HCT116 (cell line): Measurements from ENCODE around the gene KIRREL3. TPM values are rescaled to one million over a fixed set of nuclear protein-coding genes. Genes with fewer than 3 reads are reported as not detected.

ENCODE experiments used
- ATAC-seq: fragments of 200-7000 bp; cut with Tn5 transposase; 2 replicates; pipeline ENCODE4 v1.9.1; 2020; ENCODE audit warnings: mild to moderate bottlenecking, moderate library complexity
- BruUV-seq: library from RNA; stranded (reverse); fragments of 400-500 nt; replicated peaks from 2 replicates; lab custom pipeline; 2021; lab: Mats Ljungman, UMichigan
- CTCF ChIA-PET: fragments of 300-600 bp; sonication (Branson Sonifier 250); formaldehyde crosslinking; loops from one replicate; lab custom pipeline; 2021; ENCODE audit warnings: antibody characterized with exemption; lab: Charles Lee
- POLR2A ChIA-PET: fragments of 300-600, 350-600 bp; sonication (Branson Sonifier 250); formaldehyde crosslinking; loops from one replicate; lab custom pipeline; 2021; ENCODE audit warnings: antibody characterized with exemption; lab: Charles Lee
- RAD21 ChIA-PET, 2 experiments: fragments of 300-600 bp; sonication (Branson Sonifier 250); formaldehyde crosslinking; loops; one replicate each; lab custom pipeline; 2023; ENCODE audit warnings: low total read pairs in 2 of 2; ENCODE audit not compliant: uncharacterized antibody in 2 of 2, unreplicated experiment in 2 of 2, low non-redundant PET in 1 of 2; lab: Charles Lee
- DNase-seq: peaks from one replicate; pipeline ENCODE4 v3.0.0-alpha.2; 2010; ENCODE audit warnings: low read depth, low spot score
- H2AFZ ChIP-seq: fragments of 200-600 bp; shearing (Covaris generic), sonication (generic); 2 replicates; pipeline ENCODE4 v1.6.1; 2017; ENCODE audit warnings: low read depth, mixed run types, mixed read lengths, antibody characterized with exemption, low read length; ENCODE audit not compliant: poor library complexity, severe bottlenecking
- H3K27ac ChIP-seq: 2 replicates; pipeline ENCODE4 v1.5.1; 2012; ENCODE audit warnings: low read depth, low read length
- H3K27me3 ChIP-seq: fragments of 200-600 bp; sonication (generic); 2 replicates; pipeline ENCODE4 v1.6.1; 2016; ENCODE audit warnings: mixed run types, low read length, mixed read lengths; ENCODE audit not compliant: insufficient read depth
- H3K36me3 ChIP-seq, 2 experiments: fragments of 200-500 bp in 1 of 2; fragments of 200-600 bp in 1 of 2; sonication (Bioruptor generic) in 1 of 2; sonication (generic) in 1 of 2; 2 replicates each; pipeline versions ENCODE4 v1.5.1 to v1.6.1; 2014 to 2016; ENCODE audit warnings: low read length in 2 of 2, inconsistent platforms in 1 of 2, mixed read lengths in 1 of 2, mixed run types in 1 of 2; ENCODE audit not compliant: insufficient read depth in 2 of 2, control insufficient read depth in 1 of 2
- H3K4me1 ChIP-seq, 2 experiments: fragments of 200-600 bp in 1 of 2; sonication (generic) in 1 of 2; 2 replicates each; pipeline versions ENCODE4 v1.5.1 to v1.6.1; 2012 to 2017; ENCODE audit warnings: low read length in 2 of 2, inconsistent platforms in 1 of 2, mild to moderate bottlenecking in 1 of 2, mixed read lengths in 1 of 2, mixed run types in 1 of 2, moderate library complexity in 1 of 2; ENCODE audit not compliant: insufficient read depth in 2 of 2, control insufficient read depth in 1 of 2
- H3K4me2 ChIP-seq: fragments of 200-600 bp; sonication (generic); 2 replicates; pipeline ENCODE4 v1.6.1; 2017; ENCODE audit warnings: mixed run types, low read length, mixed read lengths
- H3K4me3 ChIP-seq, 2 experiments: fragments of 200-600 bp in 1 of 2; sonication (generic) in 1 of 2; replicated peaks in 1 of 2; 2 replicates each; pipeline ENCODE4 v1.5.1; 2011 to 2016; ENCODE audit warnings: low read length in 2 of 2, control low read depth in 1 of 2, low read depth in 1 of 2, mild to moderate bottlenecking in 1 of 2, mixed read lengths in 1 of 2, mixed run types in 1 of 2
- H3K79me2 ChIP-seq: fragments of 200-600 bp; sonication (generic); 2 replicates; pipeline ENCODE4 v1.6.1; 2017; ENCODE audit warnings: mild to moderate bottlenecking, mixed run types, low read length, moderate library complexity, mixed read lengths; ENCODE audit not compliant: insufficient read depth
- H3K9ac ChIP-seq: fragments of 200-600 bp; sonication (generic); 2 replicates; pipeline ENCODE4 v1.6.1; 2016; ENCODE audit warnings: low read length, mixed read lengths
- H3K9me2 ChIP-seq: fragments of 200-600 bp; sonication (generic), shearing (Covaris generic); 2 replicates; pipeline ENCODE4 v1.6.1; 2017; ENCODE audit warnings: mixed run types, mild to moderate bottlenecking, moderate library complexity; ENCODE audit not compliant: insufficient read depth
- H3K9me3 ChIP-seq, 2 experiments: fragments of 200-500 bp in 1 of 2; fragments of 200-600 bp in 1 of 2; sonication (Bioruptor generic) in 1 of 2; sonication (generic) in 1 of 2; 2 replicates each; pipeline ENCODE4 v1.6.1; 2014 to 2017; ENCODE audit warnings: low read length in 2 of 2, mixed read lengths in 2 of 2, inconsistent platforms in 1 of 2, low read depth in 1 of 2, mild to moderate bottlenecking in 1 of 2, mixed run types in 1 of 2, moderate library complexity in 1 of 2; ENCODE audit not compliant: control insufficient read depth in 1 of 2, insufficient read depth in 1 of 2
- H4K20me1 ChIP-seq: fragments of 200-600 bp; sonication (generic), shearing (Covaris generic); 2 replicates; pipeline ENCODE4 v1.6.1; 2017; ENCODE audit warnings: mixed run types, mild to moderate bottlenecking, moderate library complexity; ENCODE audit not compliant: insufficient read depth
- CBX3 ChIP-seq: IDR thresholded peaks from 2 replicates; pipeline ENCODE4 v1.6.1; 2012; ENCODE audit warnings: low read depth
- CEBPB ChIP-seq: IDR thresholded peaks from 2 replicates; pipeline ENCODE4 v1.6.1; 2012; ENCODE audit warnings: low read depth
- EGR1 ChIP-seq: IDR thresholded peaks from 2 replicates; pipeline ENCODE4 v1.6.1; 2012; ENCODE audit warnings: low read depth
- EZH2phosphoT487 ChIP-seq: fragments of 200-600 bp; IDR thresholded peaks from 2 replicates; pipeline ENCODE4 v1.6.1; 2018; ENCODE audit warnings: antibody characterized with exemption, borderline replicate concordance
- FOSL1 ChIP-seq: IDR thresholded peaks from 2 replicates; pipeline ENCODE4 v1.6.1; 2012; ENCODE audit warnings: low read depth
- POLR2A ChIP-seq: IDR thresholded peaks from 2 replicates; pipeline ENCODE4 v1.7.0; 2011; ENCODE audit warnings: borderline replicate concordance; ENCODE audit not compliant: insufficient read depth, insufficient read length; ENCODE audit errors: extremely low read depth
- POLR2AphosphoS5 ChIP-seq: IDR thresholded peaks from 2 replicates; pipeline ENCODE4 v1.6.1; 2011; ENCODE audit warnings: mild to moderate bottlenecking, low read depth, low read length, moderate library complexity
- SIN3A ChIP-seq: IDR thresholded peaks from 2 replicates; pipeline ENCODE4 v1.6.1; 2012; ENCODE audit warnings: low read depth
- SP1 ChIP-seq: IDR thresholded peaks from 2 replicates; pipeline ENCODE4 v1.6.1; 2012; ENCODE audit warnings: low read depth
- SRF ChIP-seq: IDR thresholded peaks from 2 replicates; pipeline ENCODE4 v1.6.1; 2012; ENCODE audit warnings: low read depth
- TCF7L2 ChIP-seq: IDR thresholded peaks from 2 replicates; pipeline ENCODE4 v1.7.0; 2011; ENCODE audit warnings: borderline replicate concordance, inconsistent platforms; ENCODE audit not compliant: insufficient read depth, insufficient read length; ENCODE audit errors: extremely low read depth
- YY1 ChIP-seq: IDR thresholded peaks from 2 replicates; pipeline ENCODE4 v1.6.1; 2011; ENCODE audit warnings: low read length, low read depth, moderate library complexity, mild to moderate bottlenecking; ENCODE audit not compliant: insufficient replicate concordance; ENCODE audit errors: extremely low read depth
- intact Hi-C: fragments of 100-400 bp; cut with micrococcal nuclease; formaldehyde crosslinking; loops from 2 replicates; pipeline ENCODE4 v1.10.0; 2022
- total RNA-seq: library from RNA; stranded (reverse); gene quantifications from one replicate; pipeline ENCODE4 v1.2.1, GENCODE V29; 2021; ENCODE audit not compliant: unreplicated experiment
- TF ChIP-seq, protein P1 (sequence below), 3 experiments: fragments of 200-600 bp in 1 of 3; sonication (generic) in 1 of 3; IDR thresholded peaks in 2 of 3; conservative IDR thresholded peaks in 1 of 3; 2 replicates each; pipeline ENCODE4 v1.5.1; 2012 to 2017; ENCODE audit warnings: low read depth in 2 of 3, low read length in 2 of 3, antibody characterized with exemption in 1 of 3, borderline replicate concordance in 1 of 3, control low read depth in 1 of 3, mild to moderate bottlenecking in 1 of 3, mixed read lengths in 1 of 3, mixed run types in 1 of 3, moderate library complexity in 1 of 3; ENCODE audit not compliant: insufficient read depth in 1 of 3
- TF ChIP-seq, protein P2 (sequence below): IDR thresholded peaks from 2 replicates; pipeline ENCODE4 v1.6.1; 2011; ENCODE audit warnings: mild to moderate bottlenecking, low read length, moderate library complexity; ENCODE audit not compliant: insufficient replicate concordance; ENCODE audit errors: extremely low read depth
- TF ChIP-seq, protein P3 (sequence below): IDR thresholded peaks from 2 replicates; pipeline ENCODE4 v1.6.1; 2012; ENCODE audit warnings: low read depth

Gene KIRREL3
- total RNA-seq, 1 experiment from 2014 or later: not detected

DNA sequence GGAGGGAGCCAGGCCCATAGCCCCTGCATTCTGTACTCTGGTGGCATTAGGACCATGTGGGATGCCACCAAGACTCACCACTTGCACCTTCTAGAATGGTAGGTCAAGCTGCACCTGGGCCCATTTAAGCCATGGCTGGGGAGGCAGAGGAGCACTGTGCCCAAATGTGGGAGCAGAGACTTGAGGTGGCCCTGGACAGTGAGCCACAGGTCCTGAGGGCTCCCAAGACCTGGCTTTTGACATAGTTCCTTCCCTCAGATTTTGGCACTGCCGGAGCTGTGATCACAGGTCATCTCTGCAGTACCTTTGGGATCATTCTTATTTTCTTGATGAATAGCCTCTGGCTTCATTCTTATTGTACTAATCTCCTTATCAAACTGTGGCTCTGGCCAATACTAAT lies 601.8 kb downstream of the KIRREL3 start:
- H4K20me1 ChIP-seq: no peaks in the 10 kb centered on the region
- no TSS peak for BruUV-seq
- H3K4me1 ChIP-seq: peaks cover 9 to 14% of the 10 kb centered on the region in 2 experiments
- H3K4me2 ChIP-seq: no peak overlapping the region
- ChIA-PET POLR2A (no interaction called here), CTCF (no interaction called here), RAD21 (no interaction called here)
- no peak for DNase-seq
- intact Hi-C loops: no loop called here
- no peaks in the 10 kb centered on the region for H3K27me3 ChIP-seq
- H2AFZ ChIP-seq: no peak overlapping the region
- ATAC-seq: no peak
- H3K36me3 ChIP-seq: no peaks in the 10 kb centered on the region
- H3K9me3 ChIP-seq: no peaks in the 10 kb centered on the region
- H3K4me3 ChIP-seq: no peak overlapping the region
- no peaks in the 10 kb centered on the region for H3K79me2 ChIP-seq
- no peak overlapping the region for H3K9ac ChIP-seq
- TF ChIP-seq TCF7L2 (no peak), POLR2A (no peak), SIN3A (no peak), CBX3 (no peak), POLR2AphosphoS5 (no peak), EGR1 (no peak), CEBPB (no peak), EZH2phosphoT487 (no peak), YY1 (no peak), SRF (no peak), SP1 (no peak), FOSL1 (no peak)
- TF ChIP-seq, protein P1, sequence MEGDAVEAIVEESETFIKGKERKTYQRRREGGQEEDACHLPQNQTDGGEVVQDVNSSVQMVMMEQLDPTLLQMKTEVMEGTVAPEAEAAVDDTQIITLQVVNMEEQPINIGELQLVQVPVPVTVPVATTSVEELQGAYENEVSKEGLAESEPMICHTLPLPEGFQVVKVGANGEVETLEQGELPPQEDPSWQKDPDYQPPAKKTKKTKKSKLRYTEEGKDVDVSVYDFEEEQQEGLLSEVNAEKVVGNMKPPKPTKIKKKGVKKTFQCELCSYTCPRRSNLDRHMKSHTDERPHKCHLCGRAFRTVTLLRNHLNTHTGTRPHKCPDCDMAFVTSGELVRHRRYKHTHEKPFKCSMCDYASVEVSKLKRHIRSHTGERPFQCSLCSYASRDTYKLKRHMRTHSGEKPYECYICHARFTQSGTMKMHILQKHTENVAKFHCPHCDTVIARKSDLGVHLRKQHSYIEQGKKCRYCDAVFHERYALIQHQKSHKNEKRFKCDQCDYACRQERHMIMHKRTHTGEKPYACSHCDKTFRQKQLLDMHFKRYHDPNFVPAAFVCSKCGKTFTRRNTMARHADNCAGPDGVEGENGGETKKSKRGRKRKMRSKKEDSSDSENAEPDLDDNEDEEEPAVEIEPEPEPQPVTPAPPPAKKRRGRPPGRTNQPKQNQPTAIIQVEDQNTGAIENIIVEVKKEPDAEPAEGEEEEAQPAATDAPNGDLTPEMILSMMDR (IDR thresholded peaks at IDR 0.05 in 2 of 3, conservative IDR thresholded peaks at IDR 0.05 in 1 of 3; ENCODE audit: borderline replicate concordance in 1 of 3, insufficient read depth in 1 of 3, low read depth in 2 of 3, low read length in 2 of 3): no peak
- TF ChIP-seq, protein P2, sequence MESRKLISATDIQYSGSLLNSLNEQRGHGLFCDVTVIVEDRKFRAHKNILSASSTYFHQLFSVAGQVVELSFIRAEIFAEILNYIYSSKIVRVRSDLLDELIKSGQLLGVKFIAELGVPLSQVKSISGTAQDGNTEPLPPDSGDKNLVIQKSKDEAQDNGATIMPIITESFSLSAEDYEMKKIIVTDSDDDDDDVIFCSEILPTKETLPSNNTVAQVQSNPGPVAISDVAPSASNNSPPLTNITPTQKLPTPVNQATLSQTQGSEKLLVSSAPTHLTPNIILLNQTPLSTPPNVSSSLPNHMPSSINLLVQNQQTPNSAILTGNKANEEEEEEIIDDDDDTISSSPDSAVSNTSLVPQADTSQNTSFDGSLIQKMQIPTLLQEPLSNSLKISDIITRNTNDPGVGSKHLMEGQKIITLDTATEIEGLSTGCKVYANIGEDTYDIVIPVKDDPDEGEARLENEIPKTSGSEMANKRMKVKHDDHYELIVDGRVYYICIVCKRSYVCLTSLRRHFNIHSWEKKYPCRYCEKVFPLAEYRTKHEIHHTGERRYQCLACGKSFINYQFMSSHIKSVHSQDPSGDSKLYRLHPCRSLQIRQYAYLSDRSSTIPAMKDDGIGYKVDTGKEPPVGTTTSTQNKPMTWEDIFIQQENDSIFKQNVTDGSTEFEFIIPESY: no peak
- TF ChIP-seq, protein P3, sequence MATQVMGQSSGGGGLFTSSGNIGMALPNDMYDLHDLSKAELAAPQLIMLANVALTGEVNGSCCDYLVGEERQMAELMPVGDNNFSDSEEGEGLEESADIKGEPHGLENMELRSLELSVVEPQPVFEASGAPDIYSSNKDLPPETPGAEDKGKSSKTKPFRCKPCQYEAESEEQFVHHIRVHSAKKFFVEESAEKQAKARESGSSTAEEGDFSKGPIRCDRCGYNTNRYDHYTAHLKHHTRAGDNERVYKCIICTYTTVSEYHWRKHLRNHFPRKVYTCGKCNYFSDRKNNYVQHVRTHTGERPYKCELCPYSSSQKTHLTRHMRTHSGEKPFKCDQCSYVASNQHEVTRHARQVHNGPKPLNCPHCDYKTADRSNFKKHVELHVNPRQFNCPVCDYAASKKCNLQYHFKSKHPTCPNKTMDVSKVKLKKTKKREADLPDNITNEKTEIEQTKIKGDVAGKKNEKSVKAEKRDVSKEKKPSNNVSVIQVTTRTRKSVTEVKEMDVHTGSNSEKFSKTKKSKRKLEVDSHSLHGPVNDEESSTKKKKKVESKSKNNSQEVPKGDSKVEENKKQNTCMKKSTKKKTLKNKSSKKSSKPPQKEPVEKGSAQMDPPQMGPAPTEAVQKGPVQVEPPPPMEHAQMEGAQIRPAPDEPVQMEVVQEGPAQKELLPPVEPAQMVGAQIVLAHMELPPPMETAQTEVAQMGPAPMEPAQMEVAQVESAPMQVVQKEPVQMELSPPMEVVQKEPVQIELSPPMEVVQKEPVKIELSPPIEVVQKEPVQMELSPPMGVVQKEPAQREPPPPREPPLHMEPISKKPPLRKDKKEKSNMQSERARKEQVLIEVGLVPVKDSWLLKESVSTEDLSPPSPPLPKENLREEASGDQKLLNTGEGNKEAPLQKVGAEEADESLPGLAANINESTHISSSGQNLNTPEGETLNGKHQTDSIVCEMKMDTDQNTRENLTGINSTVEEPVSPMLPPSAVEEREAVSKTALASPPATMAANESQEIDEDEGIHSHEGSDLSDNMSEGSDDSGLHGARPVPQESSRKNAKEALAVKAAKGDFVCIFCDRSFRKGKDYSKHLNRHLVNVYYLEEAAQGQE: no peak
- no peak overlapping the region for H3K27ac ChIP-seq
- H3K9me2 ChIP-seq: no peaks in the 10 kb centered on the region
